Activated CD4-positive, alpha-beta T cell treated with anti-CD3 and anti-CD28 coated beads, Interleukin-2, amount 50 U/mL, for 1 hour (primary cell): ENCODE measurements around the gene ICA1L.
"Not testable (repeated sequence)": the region's sequence is repeated elsewhere in the genome, so short reads cannot be mapped to it uniquely, and the experiment has no call there.

ENCODE experiments used
- DNase-seq: peaks from one replicate; pipeline ENCODE4 v3.0.0-alpha.2; 2020

The ICA1L gene

DNA sequence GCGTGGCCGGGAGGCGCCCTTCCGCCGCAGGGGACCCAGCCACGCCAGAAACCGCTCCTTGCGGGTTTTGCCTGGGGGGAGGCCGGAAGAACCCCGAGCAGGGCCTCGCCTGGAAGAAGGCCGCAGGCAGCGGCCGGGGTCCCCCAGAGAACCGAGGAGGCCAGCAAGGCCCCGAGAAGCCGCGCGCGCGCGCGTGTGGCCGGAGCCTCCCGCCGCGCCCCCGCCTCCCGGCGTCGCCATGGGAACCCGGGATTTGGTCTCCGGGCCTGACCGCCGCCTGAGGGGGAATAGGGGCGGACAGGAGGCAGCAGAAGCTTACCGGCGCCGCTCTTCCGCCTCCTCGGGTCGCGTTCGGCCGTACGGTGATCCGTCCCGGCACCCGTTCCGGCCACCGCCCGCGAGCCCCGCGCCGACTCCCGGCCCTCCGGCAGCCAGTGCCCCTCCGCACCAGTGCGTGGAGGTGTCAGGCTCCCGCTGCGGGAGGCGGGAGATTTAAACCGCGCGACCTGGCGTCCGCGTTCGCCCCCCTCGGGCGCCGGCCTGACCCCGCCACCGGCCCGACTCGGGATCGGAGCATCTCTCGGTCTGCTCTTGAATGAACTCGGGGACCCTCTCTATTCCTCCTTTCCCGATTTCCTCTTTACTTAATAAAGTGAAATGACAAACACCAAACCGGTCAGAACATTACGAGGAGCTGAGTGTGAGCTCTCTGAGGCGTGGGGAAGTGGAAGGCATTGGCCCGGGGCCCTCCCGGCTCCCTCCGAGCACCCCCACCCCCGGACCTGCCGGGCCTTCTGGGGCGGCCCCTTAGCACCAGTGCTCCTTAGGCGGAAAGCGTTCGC, at the start of gene ICA1L:
ICA1L (minus strand) TSS at position 467 of the 842 bp plus-strand sequence. CDS start 42,757 bp downstream, outside the sequence.
- peak; percentile 13 for DNase-seq

- DNase-seq = no peak
These were observed 47.3 kb upstream of the ICA1L start for GRCh38 chr2:202918860-202919259.

- DNase-seq = not testable (repeated sequence)
These were observed 41.0 kb upstream of the ICA1L start for GRCh38 chr2:202912342-202913201.

- peak; percentile 89 for DNase-seq
These were observed 40.2 kb upstream of the ICA1L start, which contains the start of the genes CARF and WDR12 for GRCh38 chr2:202911512-202912341. CARF (plus strand) TSS chr2:202912275; CDS start chr2:202941903, 29,628 bp downstream. WDR12 (minus strand) TSS chr2:202911673; CDS start chr2:202911476, 197 bp downstream.

DNA sequence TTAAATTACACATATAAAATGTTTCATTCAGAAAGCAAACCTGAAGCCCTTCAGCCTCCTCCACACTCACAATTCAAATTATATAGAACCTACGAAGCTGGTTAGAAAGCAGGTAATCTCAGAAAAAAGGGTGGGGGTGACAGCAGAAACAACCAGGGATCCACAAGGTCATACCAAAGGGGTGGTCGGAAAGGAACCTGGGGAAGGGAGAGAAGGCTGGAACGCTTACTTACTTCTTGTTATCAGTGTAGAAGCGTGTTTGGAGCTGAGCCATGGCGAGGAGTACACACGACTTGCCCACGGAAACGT, 39.6 kb upstream of the ICA1L start:
- no peak for DNase-seq

DNA sequence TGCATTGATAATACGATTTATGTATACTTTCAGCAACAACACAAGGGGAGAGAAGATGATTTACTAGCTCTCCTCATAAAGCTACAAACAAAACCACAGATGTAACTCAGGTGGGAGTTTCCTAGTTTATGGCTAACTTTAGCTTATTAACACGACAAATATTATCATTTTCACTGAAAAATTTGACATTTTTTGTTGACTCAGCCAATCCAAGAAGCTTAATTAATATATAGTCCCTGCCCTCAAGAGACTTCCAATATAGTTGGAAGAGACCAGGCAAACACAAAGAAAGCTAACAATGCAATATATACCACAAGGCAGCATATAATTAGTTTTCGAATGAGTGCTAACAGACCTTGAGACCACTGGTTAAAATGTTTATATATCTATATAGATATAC, 39.1 kb upstream of the ICA1L start:
- no peak for DNase-seq

DNA sequence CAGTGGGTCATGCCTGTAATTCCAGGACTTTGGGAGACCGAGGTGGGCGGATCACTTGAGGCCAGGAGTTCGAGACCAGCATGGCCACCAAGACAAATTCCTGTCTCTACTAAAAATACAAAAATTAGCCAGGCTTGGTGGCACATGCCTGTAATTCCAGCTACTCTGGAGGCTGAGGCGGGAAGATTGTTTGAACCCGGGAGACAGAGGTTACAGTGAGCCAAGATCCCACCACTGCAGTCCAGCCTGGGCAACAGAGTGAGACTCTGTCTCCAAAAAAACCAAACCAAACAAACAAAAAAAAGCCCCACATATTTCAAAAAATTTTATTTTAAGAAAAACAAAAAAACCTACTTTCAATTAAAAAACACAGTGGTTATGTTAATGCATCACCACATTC, 38.7 kb upstream of the ICA1L start:
- DNase-seq = not testable (repeated sequence)

- DNase-seq = no peak
These were observed 38.0 kb upstream of the ICA1L start for GRCh38 chr2:202909394-202910192.

- DNase-seq = no peak
These were observed 36.6 kb upstream of the ICA1L start for GRCh38 chr2:202908186-202908585.

GRCh38 chr2:202905507-202905906, 33.9 kb upstream of the ICA1L start:
- not testable (repeated sequence) for DNase-seq

DNA sequence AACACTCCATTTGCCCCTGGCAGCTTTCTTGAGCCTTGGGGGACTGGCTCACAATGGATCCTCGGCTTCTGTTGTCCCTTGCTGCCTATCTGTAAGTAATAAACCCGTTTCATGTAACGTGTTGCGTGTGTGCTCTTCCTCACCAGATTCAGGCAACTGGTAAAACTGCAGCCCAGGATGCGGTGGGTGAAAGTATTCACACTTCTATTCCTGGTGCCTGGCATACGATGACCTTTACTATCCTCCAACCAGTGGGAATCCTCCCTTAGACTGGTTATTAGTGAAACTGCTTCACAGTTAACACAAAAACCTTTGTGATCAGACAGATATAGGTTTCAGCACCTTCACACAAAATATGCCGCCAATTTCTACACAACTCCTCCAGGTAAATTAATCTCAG, 13.6 kb upstream of the ICA1L start:
- no peak for DNase-seq

- no peak for DNase-seq
These were observed 12.6 kb upstream of the ICA1L start for GRCh38 chr2:202883987-202884675.

DNA sequence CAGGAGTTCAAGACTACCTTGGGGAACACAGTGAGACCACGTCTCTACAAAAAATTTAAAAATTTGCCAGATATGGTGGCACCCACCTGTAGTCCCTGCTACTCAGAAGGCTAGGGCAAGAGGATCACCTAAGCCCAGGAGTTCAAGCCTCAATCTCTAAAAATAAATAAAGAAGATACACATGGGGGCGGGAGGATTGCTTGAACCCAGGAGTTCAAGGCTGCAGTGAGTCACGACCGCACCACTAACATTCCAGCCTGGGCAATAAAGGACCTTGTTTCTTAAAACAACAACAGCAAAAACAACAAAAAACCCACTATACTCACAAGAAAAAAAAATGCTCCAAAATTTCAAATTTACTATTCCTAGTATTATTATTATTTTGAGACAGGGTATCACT, 10.0 kb upstream of the ICA1L start:
- no peak for DNase-seq

- DNase-seq = no peak
These were observed 6.1 kb upstream of the ICA1L start for GRCh38 chr2:202877699-202878098.

DNA sequence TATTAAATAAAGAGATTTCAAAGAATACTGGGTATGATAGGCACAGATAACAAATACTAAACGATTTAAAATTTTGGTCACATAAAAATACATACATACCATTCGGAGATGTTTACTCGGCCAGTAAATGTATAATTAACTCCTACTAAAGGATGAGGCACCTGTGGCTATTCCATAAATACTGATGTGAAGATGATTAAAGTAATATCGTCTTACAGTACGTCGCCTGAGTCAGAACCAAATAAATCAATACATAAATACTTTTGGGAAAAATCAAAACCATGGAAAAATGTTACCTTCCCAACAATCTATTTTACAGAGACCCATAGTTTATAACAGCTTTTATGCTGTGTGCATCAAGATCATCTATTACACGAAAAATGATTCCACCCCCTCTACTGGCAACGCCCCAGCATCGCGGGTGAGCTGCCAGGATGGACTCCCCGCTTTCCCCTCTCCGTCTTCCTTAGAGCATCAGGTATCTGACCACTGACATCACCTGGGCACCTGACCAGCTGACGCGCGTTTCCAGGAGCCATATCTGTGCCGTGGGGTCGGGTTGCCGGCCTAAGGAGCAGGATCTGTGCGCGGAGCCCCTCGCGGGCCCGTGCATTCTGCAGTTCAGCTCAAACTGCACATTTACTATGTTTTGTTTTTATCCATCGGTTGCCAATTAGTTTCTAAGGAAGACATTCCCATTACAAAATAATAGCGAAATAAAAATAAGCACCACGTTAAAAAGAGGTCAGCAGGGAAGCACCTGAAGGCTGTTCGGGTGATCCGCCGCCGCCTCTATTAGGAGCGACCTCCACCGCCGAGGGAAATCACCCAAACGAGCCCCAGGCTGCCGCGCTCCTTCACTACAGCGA, 901 bp downstream of the ICA1L start:
- peak; percentile 59 for DNase-seq

GRCh38 chr2:202861987-202862386, 9.6 kb downstream of the ICA1L start:
- DNase-seq = no peak

- no peak for DNase-seq
These were observed 13.0 kb downstream of the ICA1L start for GRCh38 chr2:202858601-202859000.

DNA sequence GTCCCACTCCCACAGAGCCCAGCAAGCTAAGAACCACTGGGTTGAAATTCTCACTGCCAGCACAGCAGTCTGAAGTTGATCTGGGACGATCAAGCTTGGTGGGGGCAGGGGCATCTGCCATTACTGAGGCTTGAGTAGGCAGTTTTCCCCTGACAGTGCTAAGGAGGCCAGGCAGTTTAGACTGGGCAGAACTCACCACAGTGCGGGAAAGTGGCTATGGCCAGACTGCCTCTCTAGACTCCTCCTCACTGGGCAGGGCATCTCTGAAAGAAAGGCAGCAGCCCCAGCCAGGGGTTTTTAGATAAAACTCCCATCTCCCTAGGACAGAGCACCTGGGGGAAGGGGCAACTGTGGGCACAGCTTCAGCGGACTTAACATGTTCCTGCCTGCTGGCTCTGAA, 22.2 kb downstream of the ICA1L start:
- not testable (repeated sequence) for DNase-seq

- DNase-seq = no peak
These were observed 22.8 kb downstream of the ICA1L start for GRCh38 chr2:202848813-202849212.
